IPS-15b (cell line): ENCODE results near the gene UBE4B.

Experiments
- H3K27me3 ChIP-seq: one replicate; pipeline ENCODE4 v1.6.1; 2013; ENCODE audit warnings: low read length; ENCODE audit not compliant: control insufficient read depth, insufficient read depth
- H3K36me3 ChIP-seq: one replicate; pipeline ENCODE4 v1.6.1; 2013; ENCODE audit warnings: low read length; ENCODE audit not compliant: control insufficient read depth, insufficient read depth
- H3K4me1 ChIP-seq: one replicate; pipeline ENCODE4 v1.6.1; 2013; ENCODE audit warnings: mild to moderate bottlenecking, low read length; ENCODE audit not compliant: control insufficient read depth, insufficient read depth
- H3K4me3 ChIP-seq: one replicate; pipeline ENCODE4 v1.5.1; 2013; ENCODE audit warnings: low read depth, low read length
- H3K9ac ChIP-seq: one replicate; pipeline ENCODE4 v1.6.1; 2013; ENCODE audit warnings: low read depth, mild to moderate bottlenecking, low read length
- H3K9me3 ChIP-seq: one replicate; pipeline ENCODE4 v1.6.1; 2013; ENCODE audit warnings: mild to moderate bottlenecking, low read length; ENCODE audit not compliant: control insufficient read depth, insufficient read depth

Gene UBE4B

DNA sequence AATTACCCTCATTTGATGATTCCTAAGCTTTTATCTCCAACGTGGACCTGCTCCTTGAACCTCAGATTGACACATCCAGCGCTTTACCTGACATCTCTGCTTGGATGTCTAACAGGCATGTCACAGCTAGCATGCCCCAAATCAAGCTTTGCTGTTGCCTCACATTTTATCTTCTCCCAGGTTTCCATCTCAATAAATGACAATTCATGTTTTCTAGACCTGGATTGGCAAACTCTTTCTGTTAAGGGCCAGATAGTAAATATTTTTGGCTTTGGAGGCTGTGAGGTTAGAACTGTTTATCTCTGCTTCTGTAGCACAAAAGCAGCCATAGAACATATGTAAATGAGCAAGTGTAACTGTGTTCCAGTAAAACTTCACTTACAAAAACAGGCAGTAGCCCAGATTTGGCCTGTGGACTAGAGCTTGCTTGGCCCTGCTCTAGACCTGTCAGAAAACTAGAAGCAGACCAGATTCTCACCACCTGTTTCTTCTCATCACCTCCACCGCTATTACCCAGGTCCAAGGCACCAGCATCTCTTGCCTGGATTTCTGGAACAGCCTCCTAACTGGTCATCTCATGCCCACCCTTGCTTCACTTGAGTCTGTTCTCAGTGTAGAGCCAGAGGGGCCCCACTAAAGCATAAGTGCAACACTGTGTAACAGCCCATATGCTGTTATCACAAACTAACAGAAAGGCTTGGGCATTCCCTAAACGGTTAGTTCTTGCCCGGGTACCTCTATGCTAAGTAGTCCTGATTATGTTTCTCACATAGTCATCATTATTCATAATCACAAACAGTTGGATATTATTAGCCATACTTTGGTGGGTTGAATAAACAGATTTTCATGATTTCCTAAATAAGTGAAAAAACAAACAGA lies 42.3 kb downstream of the UBE4B start:
- Histone ChIP-seq H3K36me3 (no peaks in the 10 kb centered on the region), H3K4me3 (no peak overlapping the region), H3K4me1 (peaks cover 5% of the 10 kb centered on the region), H3K9me3 (no peaks in the 10 kb centered on the region), H3K27me3 (no peaks in the 10 kb centered on the region), H3K9ac (peak overlapping the region; percentile 1)

DNA sequence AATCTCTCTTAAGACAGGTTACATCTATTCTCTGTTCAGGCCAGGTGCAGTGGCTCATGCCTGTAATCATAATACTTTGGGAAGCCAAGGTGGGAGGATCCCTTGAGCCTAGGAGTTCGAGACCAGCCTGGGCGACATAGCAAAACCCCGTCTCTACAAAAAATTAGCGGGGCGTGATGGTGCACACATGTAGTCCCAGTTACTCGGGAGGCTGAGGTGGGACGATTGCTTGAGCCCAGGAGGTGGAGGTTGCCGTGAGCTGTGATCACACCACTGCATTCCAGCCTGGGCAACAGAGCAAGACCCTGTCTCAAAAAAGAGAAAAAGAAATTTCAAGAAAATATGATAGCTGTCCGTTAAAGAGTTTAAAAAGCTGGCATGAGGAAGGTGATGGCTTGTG lies 43.0 kb downstream of the UBE4B start:
- peaks cover 5% of the 10 kb centered on the region for H3K4me1 ChIP-seq
- no peaks in the 10 kb centered on the region for H3K36me3 ChIP-seq
- H3K4me3 ChIP-seq, result no peak overlapping the region
- H3K9ac ChIP-seq, result no peak overlapping the region
- no peaks in the 10 kb centered on the region for H3K9me3 ChIP-seq
- no peaks in the 10 kb centered on the region for H3K27me3 ChIP-seq

DNA sequence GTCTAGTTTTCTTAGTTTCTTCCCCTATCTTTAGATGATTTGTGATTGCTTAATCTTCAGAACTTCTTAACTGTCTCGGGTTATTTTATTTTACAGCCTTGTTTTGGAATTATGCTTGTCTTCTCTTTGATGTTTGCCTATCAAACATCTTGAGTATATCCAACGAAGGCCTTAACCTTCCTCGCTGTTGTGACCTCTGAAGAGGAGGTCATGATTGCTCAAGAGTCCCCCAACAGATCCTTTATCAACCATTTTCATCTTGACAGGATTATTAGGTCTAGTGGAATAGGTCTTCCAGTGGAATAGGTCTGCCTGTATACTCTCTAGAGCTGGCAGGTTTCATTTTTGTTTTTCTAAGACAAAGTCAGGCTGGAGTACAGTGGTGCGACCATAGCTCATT lies 45.7 kb downstream of the UBE4B start:
- H3K9ac ChIP-seq, result no peak overlapping the region
- no peaks in the 10 kb centered on the region for H3K36me3 ChIP-seq
- H3K27me3 ChIP-seq, result no peaks in the 10 kb centered on the region
- no peaks in the 10 kb centered on the region for H3K9me3 ChIP-seq
- no peak overlapping the region for H3K4me3 ChIP-seq
- no peaks in the 10 kb centered on the region for H3K4me1 ChIP-seq

DNA sequence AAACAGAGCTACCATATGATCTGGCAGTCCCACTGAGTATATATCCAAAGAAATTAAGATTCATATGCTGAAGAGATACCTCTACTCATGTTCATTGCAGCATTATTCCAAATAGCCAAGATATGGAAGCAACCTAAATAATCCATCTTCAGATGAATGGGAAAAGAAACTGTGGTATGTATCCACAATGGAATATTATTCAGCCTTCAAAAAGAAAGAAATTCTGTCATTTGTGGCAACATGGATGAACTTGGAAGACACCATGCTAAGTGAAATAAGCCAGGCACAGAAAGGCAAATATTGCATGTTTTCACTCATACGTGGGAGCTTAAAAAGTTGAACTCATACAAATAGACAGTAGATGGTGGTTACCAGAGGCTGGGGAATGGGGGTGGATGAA lies 47.8 kb downstream of the UBE4B start:
- Histone ChIP-seq H3K4me3 (no peak overlapping the region), H3K27me3 (no peaks in the 10 kb centered on the region), H3K4me1 (no peaks in the 10 kb centered on the region), H3K9me3 (no peaks in the 10 kb centered on the region), H3K36me3 (no peaks in the 10 kb centered on the region), H3K9ac (no peak overlapping the region)

DNA sequence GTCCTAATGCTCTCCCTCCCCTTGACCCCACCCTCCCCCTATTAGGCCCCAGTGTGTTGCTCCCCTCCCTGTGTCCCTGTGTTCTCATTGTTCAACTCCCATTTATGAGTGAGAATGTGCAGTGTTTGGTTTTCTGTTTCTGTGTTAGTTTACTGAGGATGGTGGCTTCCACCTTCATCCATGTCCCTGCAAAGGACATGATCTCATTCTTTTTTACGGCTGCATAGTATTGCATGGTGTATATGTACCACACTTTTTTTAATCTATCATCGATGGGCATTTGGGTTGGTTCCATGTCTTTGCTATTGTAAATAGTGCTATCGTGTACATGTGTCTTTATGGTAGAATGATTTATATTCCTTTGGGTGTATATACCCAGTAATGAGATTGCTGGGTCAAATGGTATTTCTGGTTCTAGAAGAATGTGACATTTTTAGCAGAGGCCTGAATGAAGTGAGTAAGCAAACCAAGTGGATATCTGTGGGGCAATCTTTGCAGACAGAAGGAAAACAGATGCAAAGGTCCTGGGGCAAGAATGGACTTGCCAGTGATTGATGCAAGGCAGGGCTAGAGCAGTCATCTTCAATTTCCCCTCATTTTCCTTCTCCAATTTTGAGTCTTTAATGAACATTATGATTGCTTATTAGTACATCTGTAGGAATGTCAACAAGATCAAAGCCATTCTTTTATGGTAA lies 50.2 kb downstream of the UBE4B start:
- H3K9me3 ChIP-seq, result no peaks in the 10 kb centered on the region
- H3K4me1 ChIP-seq, result no peaks in the 10 kb centered on the region
- H3K36me3 ChIP-seq, result no peaks in the 10 kb centered on the region
- H3K27me3 ChIP-seq, result no peaks in the 10 kb centered on the region
- no peak overlapping the region for H3K9ac ChIP-seq
- H3K4me3 ChIP-seq, result no peak overlapping the region

DNA sequence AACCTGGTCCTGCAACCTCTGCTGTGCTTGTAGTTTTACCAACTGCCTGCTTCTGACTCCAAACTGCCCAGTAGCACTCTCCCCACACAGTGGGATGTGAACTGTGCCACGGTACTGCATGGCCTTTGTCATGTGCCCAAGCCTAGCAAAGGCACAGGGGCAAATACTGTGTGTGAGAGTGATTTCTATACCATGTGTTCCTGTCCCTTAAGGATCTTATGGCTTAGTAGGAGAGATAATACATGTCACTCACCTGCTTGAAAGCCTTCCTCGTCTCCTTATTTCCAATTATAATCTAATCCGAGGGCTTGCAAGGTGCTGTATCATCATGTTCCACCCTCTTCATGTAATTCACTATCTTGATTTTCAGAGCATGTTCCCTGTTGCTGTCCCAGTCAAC lies 51.3 kb downstream of the UBE4B start:
- H3K4me1 ChIP-seq, result no peaks in the 10 kb centered on the region
- no peak overlapping the region for H3K4me3 ChIP-seq
- H3K9ac ChIP-seq, result no peak overlapping the region
- H3K9me3 ChIP-seq, result no peaks in the 10 kb centered on the region
- H3K36me3 ChIP-seq, result no peaks in the 10 kb centered on the region
- H3K27me3 ChIP-seq, result no peaks in the 10 kb centered on the region

DNA sequence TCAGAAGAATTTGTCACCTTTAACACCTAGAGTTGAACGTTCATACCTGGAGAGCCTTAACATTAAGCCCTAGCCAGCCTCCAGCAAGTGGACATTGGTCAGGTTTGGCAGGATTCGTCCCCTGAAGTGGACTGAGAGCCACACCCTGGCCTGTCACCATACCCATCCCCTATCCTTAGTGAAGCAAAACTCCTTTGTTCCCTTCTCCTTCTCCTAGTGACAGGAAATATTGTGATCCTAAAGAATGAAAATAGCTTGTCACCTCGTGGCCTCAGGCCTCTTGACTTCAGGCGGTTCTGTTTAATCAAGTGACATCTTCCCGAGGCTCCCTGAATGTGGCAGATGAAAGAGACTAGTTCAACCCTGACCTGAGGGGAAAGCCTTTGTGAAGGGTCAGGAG lies 52.3 kb downstream of the UBE4B start:
- Histone ChIP-seq H3K4me3 (no peak overlapping the region), H3K9me3 (no peaks in the 10 kb centered on the region), H3K27me3 (no peaks in the 10 kb centered on the region), H3K36me3 (no peaks in the 10 kb centered on the region), H3K9ac (no peak overlapping the region), H3K4me1 (no peaks in the 10 kb centered on the region)

DNA sequence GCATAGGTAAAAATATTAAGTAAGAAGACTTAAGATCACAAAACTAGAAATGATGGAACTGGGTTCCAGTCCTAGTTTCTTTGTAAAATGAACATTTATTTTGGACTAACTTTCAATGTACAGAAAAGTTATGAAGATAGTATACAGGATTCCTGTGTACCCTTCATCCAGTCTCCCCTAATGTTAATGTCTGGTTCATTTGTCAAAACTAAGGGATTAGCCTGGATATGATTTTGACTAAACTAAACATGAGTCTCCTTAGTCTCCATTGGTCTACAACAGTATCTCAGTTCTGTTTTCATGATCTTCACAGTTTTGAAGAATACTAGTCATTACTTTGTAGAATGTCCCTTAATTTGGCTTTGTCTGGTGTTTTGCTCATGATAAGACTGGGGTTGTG lies 54.5 kb downstream of the UBE4B start:
- Histone ChIP-seq H3K9ac (no peak overlapping the region), H3K27me3 (no peaks in the 10 kb centered on the region), H3K4me3 (no peak overlapping the region), H3K9me3 (no peaks in the 10 kb centered on the region), H3K36me3 (peaks cover 3% of the 10 kb centered on the region), H3K4me1 (no peaks in the 10 kb centered on the region)

DNA sequence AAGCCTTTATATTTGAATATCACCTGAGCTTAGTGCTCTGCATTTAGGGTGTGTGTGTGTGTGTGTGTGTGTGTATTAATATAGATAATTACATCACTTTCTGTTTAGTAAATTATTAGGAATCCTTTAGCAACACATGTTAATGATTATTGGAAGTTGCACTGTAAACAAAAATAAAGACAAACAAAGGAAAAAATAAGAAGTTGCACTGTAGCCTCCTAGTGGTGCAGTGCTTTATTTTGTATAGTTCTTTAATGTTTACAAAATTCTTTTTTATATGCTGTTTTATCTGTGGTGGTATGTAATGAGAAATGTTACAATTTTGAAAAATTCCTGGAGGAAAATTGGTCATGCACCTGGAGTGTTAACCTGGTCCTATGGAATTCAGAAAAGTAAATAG lies 69.2 kb downstream of the UBE4B start:
- peaks cover 13% of the 10 kb centered on the region for H3K36me3 ChIP-seq
- no peaks in the 10 kb centered on the region for H3K9me3 ChIP-seq
- H3K27me3 ChIP-seq, result no peaks in the 10 kb centered on the region
- no peaks in the 10 kb centered on the region for H3K4me1 ChIP-seq
- H3K9ac ChIP-seq, result no peak overlapping the region
- H3K4me3 ChIP-seq, result no peak overlapping the region

DNA sequence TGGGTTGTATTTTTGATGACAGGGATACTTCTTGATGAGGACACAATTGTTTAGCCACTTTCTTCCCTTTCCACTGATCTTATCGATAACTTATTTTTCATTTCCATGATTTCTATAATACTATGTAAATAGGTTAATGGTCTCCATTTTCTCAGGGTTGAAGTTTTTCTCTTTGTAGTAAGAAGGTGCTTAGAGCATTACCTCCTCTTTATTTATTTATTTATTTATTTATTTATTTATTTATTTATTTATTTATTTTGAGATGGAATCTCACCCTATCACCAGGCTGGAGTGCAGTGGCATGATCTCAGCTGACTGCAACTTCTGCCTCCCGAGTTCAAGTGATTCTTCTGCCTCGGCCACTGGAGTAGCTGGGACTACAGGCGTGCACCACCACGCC lies 70.4 kb downstream of the UBE4B start:
- Histone ChIP-seq H3K4me3 (no peak overlapping the region), H3K36me3 (peaks cover 13% of the 10 kb centered on the region), H3K27me3 (no peaks in the 10 kb centered on the region)

DNA sequence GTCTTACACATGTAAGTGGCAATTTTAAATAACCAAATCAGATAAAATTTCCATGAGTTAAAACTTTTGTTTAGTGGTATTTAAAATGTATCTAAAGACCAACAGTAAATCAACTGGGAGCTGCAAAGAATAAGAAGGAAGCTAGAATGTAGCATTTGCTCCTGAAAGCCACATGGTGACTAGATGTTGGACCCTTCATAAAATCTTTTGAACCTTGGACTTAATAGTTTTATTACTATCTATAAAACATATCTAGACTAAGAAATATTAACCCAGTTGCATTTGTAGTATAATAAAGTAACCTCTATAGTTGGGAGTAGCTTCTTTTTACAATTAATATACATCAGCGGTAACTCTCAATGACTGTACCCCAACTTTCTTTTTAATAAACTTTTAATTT lies 72.1 kb downstream of the UBE4B start:
- Histone ChIP-seq H3K9me3 (no peaks in the 10 kb centered on the region), H3K9ac (no peak overlapping the region), H3K27me3 (no peaks in the 10 kb centered on the region), H3K4me3 (no peak overlapping the region), H3K36me3 (peaks cover 13% of the 10 kb centered on the region), H3K4me1 (no peaks in the 10 kb centered on the region)

More for the DNA sequence above, 70.4 kb downstream of the UBE4B start:
- no peak overlapping the region for H3K9ac ChIP-seq
- H3K9me3 ChIP-seq, result no peaks in the 10 kb centered on the region
- no peaks in the 10 kb centered on the region for H3K4me1 ChIP-seq

DNA sequence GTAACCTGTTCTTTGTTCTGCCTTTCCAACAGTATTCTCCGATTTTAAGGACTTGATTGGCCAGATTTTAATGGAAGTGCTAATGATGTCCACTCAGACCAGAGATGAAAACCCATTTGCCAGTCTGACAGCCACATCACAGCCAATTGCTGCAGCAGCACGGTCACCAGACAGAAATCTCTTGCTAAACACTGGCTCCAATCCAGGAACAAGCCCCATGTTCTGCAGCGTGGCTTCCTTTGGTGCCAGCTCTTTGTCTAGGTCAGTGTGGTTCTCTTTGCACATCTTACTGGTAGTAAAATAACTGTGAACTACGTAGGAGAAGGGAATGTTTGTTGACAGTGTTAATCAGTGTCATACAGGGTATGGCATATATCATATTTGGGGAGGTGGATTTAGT lies 72.7 kb downstream of the UBE4B start:
- Histone ChIP-seq H3K36me3 (peaks cover 13% of the 10 kb centered on the region), H3K4me3 (no peak overlapping the region), H3K27me3 (no peaks in the 10 kb centered on the region), H3K9me3 (no peaks in the 10 kb centered on the region), H3K9ac (no peak overlapping the region), H3K4me1 (no peaks in the 10 kb centered on the region)
